Measurements from ENCODE around the gene C1D.

- no peak for TF ChIP-seq POLR2A (IDR thresholded peaks at IDR 0.05)
- TF ChIP-seq CTCF (IDR thresholded peaks at IDR 0.05), result no peak
Measured at GRCh38 chr2:68091439-68092034, 28.7 kb upstream of the C1D start.

Measured in breast epithelium (tissue), 3 donors.